Colonic mucosa (tissue), 4 donors: ENCODE results near the gene ROR2. TPM values are rescaled to one million over a fixed set of nuclear protein-coding genes. Genes with fewer than 3 reads are reported as not detected.

ENCODE experiments used
- DNase-seq: peaks from one replicate; pipeline ENCODE4 v3.0.0-alpha.2; 2020
- H3K27ac ChIP-seq: fragments of 200-600 bp; one replicate; pipeline ENCODE4 v1.8.0; 2021
- H3K27me3 ChIP-seq: fragments of 200-600 bp; one replicate; pipeline ENCODE4 v1.8.0; 2021
- H3K36me3 ChIP-seq: fragments of 200-600 bp; one replicate; pipeline ENCODE4 v1.8.0; 2021
- H3K4me1 ChIP-seq: fragments of 200-600 bp; one replicate; pipeline ENCODE4 v1.8.0; 2021; ENCODE audit warnings: mild to moderate bottlenecking
- H3K4me3 ChIP-seq: fragments of 200-600 bp; one replicate; pipeline ENCODE4 v1.8.0; 2021
- H3K9ac ChIP-seq, 2 donors: one replicate each; pipeline ENCODE4 v1.7.0; 2013; ENCODE audit warnings: control low read depth in 2 of 2, low read depth in 2 of 2, low read length in 2 of 2
- H3K9me3 ChIP-seq: fragments of 200-600 bp; one replicate; pipeline ENCODE4 v1.8.0; 2021
- intact Hi-C: fragments of 100-400 bp; cut with DNase I; formaldehyde crosslinking; loops from one replicate; pipeline ENCODE4 v1.14.1; 2022
- total RNA-seq, 2 donors: library from RNA; stranded (reverse); fragmentation: NEBNext Ultra II Directional in 1 of 2; extraction: Animal tissue kit (Norgen Biotek cat#: 25700) in 1 of 2; gene quantifications; one replicate each; pipeline ENCODE4 v1.2.1, GENCODE V29; 2021
- TF ChIP-seq, protein P1 (sequence below): fragments of 200-600 bp; IDR thresholded peaks from one replicate; pipeline ENCODE4 v1.8.0; 2022; ENCODE audit warnings: antibody characterized with exemption, mild to moderate bottlenecking
- donor health status: healthy.
- donor health status: DM: no; HTN: no; CAD: no.
- donor health status: DM: no; HTN: no; CAD: no.

The ROR2 gene
- total RNA-seq, 2 donors from 2014 or later: 1.7 to 9.1 TPM

DNA sequence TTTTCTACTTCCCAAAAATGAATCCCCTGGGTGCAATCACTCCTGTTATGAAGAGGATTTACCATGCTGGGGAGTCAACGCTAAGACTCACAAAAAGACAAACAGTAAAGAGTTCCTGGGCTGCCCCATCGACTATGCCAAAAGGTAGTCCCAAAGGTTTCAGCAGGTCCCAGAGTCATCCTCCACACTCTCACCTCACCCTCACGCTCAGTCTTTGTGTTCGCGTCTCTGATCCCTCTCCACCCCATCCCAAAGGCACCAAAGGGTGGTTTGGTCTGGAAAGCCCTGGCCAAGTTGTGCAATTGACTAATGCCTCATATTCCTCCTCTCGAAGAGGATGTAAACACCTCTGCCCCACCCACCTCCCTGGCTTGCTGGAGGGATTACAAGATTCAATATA is 286.2 kb downstream of the ROR2 start:
- H3K27me3 ChIP-seq: no peaks in the 10 kb centered on the region
- no peak overlapping the region for H3K9ac ChIP-seq
- H3K27ac ChIP-seq: no peak overlapping the region
- H3K36me3 ChIP-seq: no peaks in the 10 kb centered on the region
- intact Hi-C loops: no loop called here
- H3K4me1 ChIP-seq: no peaks in the 10 kb centered on the region
- TF ChIP-seq, protein P1, sequence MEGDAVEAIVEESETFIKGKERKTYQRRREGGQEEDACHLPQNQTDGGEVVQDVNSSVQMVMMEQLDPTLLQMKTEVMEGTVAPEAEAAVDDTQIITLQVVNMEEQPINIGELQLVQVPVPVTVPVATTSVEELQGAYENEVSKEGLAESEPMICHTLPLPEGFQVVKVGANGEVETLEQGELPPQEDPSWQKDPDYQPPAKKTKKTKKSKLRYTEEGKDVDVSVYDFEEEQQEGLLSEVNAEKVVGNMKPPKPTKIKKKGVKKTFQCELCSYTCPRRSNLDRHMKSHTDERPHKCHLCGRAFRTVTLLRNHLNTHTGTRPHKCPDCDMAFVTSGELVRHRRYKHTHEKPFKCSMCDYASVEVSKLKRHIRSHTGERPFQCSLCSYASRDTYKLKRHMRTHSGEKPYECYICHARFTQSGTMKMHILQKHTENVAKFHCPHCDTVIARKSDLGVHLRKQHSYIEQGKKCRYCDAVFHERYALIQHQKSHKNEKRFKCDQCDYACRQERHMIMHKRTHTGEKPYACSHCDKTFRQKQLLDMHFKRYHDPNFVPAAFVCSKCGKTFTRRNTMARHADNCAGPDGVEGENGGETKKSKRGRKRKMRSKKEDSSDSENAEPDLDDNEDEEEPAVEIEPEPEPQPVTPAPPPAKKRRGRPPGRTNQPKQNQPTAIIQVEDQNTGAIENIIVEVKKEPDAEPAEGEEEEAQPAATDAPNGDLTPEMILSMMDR: no peak
- DNase-seq: no peak
- H3K9me3 ChIP-seq: no peaks in the 10 kb centered on the region
- no peak overlapping the region for H3K4me3 ChIP-seq

DNA sequence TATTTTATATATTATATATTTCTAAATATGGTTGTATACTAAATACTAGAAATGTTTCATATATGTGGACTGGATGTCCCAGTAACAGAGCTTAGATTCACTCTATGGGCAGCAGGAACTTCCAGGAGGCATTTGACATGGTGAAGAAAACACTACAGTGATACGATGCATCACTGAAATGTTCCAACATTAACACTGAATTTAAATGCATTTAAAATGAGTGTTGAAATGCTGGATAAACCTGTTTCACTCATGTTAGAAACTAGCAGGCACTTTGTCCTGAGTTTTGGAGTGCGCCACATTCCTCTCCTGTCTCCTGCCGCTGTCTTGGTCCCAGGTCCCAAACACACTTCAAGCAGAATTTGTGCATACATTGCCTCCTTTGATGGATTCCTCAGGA is 288.6 kb downstream of the ROR2 start:
- Histone ChIP-seq H3K9ac (no peak overlapping the region), H3K36me3 (no peaks in the 10 kb centered on the region), H3K27ac (no peak overlapping the region), H3K27me3 (no peaks in the 10 kb centered on the region), H3K4me1 (no peaks in the 10 kb centered on the region), H3K9me3 (no peaks in the 10 kb centered on the region), H3K4me3 (no peak overlapping the region)
- TF ChIP-seq, protein P1: no peak
- no peak for DNase-seq
- intact Hi-C loops: no loop called here

DNA sequence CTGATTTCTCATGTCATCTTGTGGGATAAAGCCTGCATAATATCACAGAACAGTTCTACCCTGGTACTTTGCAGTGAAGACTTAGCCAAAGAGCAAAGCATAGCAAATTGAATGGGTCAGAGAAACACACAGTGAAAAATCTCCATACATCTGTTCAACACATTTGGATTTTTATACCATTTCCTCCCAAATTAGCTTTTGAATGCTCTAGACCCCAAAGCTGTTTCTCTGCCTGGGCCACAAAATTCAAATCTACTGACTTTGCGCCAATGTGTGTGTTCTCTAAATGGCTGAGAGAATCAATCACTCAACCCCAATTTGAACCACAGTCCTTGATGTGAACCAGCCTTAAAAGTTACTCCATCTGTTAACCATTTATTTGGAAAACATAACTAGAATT is 289.5 kb downstream of the ROR2 start:
- intact Hi-C loops: no loop called here
- Histone ChIP-seq H3K9me3 (no peaks in the 10 kb centered on the region), H3K27ac (no peak overlapping the region), H3K4me3 (no peak overlapping the region), H3K27me3 (no peaks in the 10 kb centered on the region), H3K9ac (no peak overlapping the region), H3K4me1 (no peaks in the 10 kb centered on the region), H3K36me3 (no peaks in the 10 kb centered on the region)
- TF ChIP-seq, protein P1: no peak
- DNase-seq: no peak

DNA sequence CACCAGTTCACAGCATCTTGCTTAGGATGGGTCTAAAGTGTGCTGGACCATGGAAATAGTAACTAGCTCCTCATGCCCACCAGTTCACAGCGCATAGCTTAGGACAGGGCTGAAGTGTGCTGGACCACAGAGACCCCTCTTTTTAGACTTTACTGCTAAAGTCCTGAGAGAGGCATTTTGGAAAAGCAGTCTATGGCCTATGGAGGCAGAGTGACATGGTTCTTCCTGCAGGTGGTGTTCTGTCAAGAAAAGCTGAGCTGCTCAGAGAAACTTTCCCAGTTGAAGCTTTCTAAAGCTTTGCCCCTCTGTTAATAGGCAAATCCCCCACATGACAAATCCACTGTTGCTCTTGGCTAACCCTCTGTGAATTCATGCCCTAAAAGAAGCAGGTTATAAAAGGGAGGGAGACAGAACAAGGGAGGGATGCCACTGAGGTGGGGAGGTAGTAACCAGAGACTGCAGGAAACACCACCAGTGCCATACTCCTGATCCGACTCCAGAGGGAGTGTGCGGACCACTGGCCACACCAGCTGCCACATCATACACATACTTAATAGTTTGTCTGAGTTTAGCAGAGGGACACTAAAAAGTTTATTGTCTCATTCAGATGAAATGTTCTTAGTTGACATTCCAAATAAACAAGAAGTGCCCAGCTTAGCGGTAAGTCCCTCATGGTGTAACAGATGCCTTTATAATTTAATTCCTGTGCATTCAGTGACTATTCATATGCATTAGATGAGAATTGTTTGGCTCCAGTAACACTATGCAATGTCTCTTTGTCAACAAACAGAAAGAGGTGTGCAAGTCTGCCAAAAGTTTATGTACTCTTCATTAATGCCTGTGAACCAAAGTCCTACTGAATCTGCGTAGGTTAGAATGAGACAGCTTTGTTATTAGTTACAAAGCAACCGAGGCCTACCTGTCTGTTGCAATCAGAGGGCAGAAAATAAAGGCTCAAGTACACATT is 290.2 kb downstream of the ROR2 start:
- intact Hi-C loops: no loop called here
- no peak for DNase-seq
- TF ChIP-seq, protein P1: peak; percentile 18

DNA sequence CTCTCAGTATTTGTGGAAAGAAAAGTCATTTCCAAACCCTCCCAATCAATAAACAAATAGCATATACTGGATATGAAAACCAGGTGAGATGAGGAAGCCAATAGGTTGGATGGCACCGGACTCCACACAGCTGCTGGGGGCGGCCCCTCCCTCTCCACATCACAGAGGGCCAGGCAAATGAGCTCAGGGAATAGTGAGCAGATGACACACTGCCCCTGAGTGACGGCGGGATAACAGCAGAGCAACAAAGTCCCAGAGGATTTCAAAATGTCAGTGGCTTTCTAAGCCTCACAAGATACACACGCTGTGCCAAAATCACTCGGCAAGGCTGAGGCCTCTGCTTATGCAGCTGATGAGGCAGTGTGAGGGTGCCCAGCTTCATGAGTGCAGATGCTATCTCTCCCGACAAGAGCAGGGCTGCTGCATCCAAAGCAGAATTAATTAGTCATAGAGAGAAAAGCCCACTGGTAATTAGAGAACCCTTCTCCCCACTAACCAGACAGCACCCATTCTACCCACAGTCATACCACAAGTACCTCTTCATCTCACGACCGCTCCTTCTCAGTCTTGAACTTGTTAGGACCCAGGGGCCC is 291.4 kb downstream of the ROR2 start:
- no peak for DNase-seq

More for the DNA sequence above, 290.2 kb downstream of the ROR2 start:
- Histone ChIP-seq H3K27me3 (no peaks in the 10 kb centered on the region), H3K27ac (no peak overlapping the region), H3K4me1 (no peaks in the 10 kb centered on the region), H3K9ac (no peak overlapping the region), H3K36me3 (no peaks in the 10 kb centered on the region), H3K4me3 (no peak overlapping the region), H3K9me3 (no peaks in the 10 kb centered on the region)

More for the DNA sequence above, 291.4 kb downstream of the ROR2 start:
- Histone ChIP-seq H3K4me3 (no peak overlapping the region), H3K27me3 (no peaks in the 10 kb centered on the region), H3K4me1 (no peaks in the 10 kb centered on the region), H3K36me3 (no peaks in the 10 kb centered on the region), H3K9ac (no peak overlapping the region), H3K9me3 (no peaks in the 10 kb centered on the region), H3K27ac (no peak overlapping the region)
- TF ChIP-seq, protein P1: no peak
- intact Hi-C loops: no loop called here
